Mucosa of descending colon (tissue), 3 donors: Measurements from ENCODE around the gene TAX1BP3. TPM values are rescaled to one million over a fixed set of nuclear protein-coding genes. Genes with fewer than 3 reads are reported as not detected.
A peak's percentile ranks its signal among the peaks of the same experiment; 100 is the strongest.

Experiments used
- ATAC-seq: fragments of 200-7000 bp; cut with Tn5 transposase; one replicate; pipeline ENCODE4 v1.9.1; 2020; ENCODE audit warnings: mild to moderate bottlenecking, moderate library complexity
- DNase-seq, 3 donors: peaks; one replicate each; pipeline ENCODE4 v3.0.0-alpha.2; 2020
- H3K36me3 ChIP-seq: fragments of 200-600 bp; one replicate; pipeline ENCODE4 v1.8.0; 2021; ENCODE audit warnings: low read depth, mild to moderate bottlenecking
- H3K4me1 ChIP-seq: fragments of 200-600 bp; one replicate; pipeline ENCODE4 v1.8.0; 2021; ENCODE audit warnings: low read depth, mild to moderate bottlenecking
- H3K4me3 ChIP-seq: fragments of 200-600 bp; one replicate; pipeline ENCODE4 v1.8.0; 2021; ENCODE audit warnings: mild to moderate bottlenecking
- H3K9me3 ChIP-seq: fragments of 200-600 bp; one replicate; pipeline ENCODE4 v1.8.0; 2021; ENCODE audit warnings: mild to moderate bottlenecking
- intact Hi-C, 2 donors: fragments of 100-400 bp; cut with DNase I in 1 of 2; cut with micrococcal nuclease in 1 of 2; formaldehyde crosslinking; loops; one replicate each; pipeline versions ENCODE4 v1.11.0 to v1.11.1; 2022; cut with DNase I, micrococcal nuclease
- total RNA-seq, 3 donors: library from RNA; stranded (reverse); fragmentation: NEBNext Ultra II Directional in 2 of 3; extraction: Animal tissue kit (Norgen Biotek cat#: 25700) in 2 of 3; gene quantifications; one replicate each; pipeline versions ENCODE4 v1.2.1 to v1.2.4, GENCODE V29; 2021 to 2023
- TF ChIP-seq, protein P1 (sequence below): fragments of 200-600 bp; IDR thresholded peaks from one replicate; pipeline ENCODE4 v1.8.0; 2022; ENCODE audit warnings: antibody characterized with exemption, mild to moderate bottlenecking
- donor health status: DM: no; HTN: no; CAD: no; lungs with moderate emphysema.
- donor health status: DM: no; HTN: no; CAD: no.
- donor health status: DM: no; HTN: yes; CAD: no.

The TAX1BP3 gene
- total RNA-seq, 3 donors from 2014 or later: 162 to 297 (median 197) TPM

DNA sequence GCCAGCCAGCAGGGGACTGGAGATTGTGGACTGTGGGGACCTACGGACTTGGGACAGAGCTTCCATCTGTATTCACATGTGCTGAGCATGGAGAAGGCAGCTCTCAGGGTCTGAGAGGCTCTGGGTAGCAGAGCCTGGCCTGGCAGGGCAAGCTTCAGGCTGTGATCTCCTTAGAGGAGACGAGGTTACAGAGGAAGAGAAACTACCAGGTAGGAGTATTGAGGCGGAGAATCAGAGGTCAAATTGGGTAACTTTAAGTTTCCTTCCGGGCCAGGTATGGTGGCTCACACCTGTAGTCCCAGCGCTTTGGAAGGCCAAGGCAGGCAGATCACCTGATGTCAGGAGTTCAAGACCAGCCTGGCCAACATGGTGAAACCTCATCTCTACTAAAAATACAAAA lies 23.1 kb downstream of the TAX1BP3 start:
- TF ChIP-seq, protein P1, sequence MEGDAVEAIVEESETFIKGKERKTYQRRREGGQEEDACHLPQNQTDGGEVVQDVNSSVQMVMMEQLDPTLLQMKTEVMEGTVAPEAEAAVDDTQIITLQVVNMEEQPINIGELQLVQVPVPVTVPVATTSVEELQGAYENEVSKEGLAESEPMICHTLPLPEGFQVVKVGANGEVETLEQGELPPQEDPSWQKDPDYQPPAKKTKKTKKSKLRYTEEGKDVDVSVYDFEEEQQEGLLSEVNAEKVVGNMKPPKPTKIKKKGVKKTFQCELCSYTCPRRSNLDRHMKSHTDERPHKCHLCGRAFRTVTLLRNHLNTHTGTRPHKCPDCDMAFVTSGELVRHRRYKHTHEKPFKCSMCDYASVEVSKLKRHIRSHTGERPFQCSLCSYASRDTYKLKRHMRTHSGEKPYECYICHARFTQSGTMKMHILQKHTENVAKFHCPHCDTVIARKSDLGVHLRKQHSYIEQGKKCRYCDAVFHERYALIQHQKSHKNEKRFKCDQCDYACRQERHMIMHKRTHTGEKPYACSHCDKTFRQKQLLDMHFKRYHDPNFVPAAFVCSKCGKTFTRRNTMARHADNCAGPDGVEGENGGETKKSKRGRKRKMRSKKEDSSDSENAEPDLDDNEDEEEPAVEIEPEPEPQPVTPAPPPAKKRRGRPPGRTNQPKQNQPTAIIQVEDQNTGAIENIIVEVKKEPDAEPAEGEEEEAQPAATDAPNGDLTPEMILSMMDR: no peak
- Histone ChIP-seq H3K4me1 (no peaks in the 10 kb centered on the region), H3K4me3 (no peak overlapping the region), H3K36me3 (no peaks in the 10 kb centered on the region), H3K9me3 (no peaks in the 10 kb centered on the region)
- intact Hi-C loops: no loop called here
- ATAC-seq (no peak), DNase-seq (no peak)

DNA sequence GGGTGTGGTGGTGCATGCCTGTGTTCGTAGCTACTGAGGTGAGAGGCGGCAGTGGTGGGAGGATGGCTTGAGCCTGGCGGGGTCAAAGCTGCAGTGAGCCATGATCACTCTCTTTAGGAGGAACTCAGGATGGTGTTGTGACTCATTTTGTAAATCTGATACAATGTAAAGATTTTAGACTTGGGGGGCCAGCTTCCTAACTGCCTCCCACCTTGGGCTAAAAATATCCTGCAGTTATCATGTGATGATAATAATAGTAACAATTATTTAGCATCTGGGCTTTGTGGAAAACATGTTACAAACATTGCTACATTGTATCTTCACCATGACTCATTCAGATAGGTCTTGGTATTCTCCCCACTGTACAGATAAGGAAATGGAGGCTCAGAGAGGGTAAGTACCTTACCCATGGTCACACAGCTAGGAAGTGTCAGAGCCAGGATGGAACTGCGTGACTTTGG lies 24.5 kb downstream of the TAX1BP3 start:
- H3K9me3 ChIP-seq: no peaks in the 10 kb centered on the region
- no peak overlapping the region for H3K4me3 ChIP-seq
- TF ChIP-seq, protein P1: no peak
- DNase-seq (no peak), ATAC-seq (no peak)
- intact Hi-C loops: no loop called here
- no peaks in the 10 kb centered on the region for H3K4me1 ChIP-seq
- no peaks in the 10 kb centered on the region for H3K36me3 ChIP-seq

DNA sequence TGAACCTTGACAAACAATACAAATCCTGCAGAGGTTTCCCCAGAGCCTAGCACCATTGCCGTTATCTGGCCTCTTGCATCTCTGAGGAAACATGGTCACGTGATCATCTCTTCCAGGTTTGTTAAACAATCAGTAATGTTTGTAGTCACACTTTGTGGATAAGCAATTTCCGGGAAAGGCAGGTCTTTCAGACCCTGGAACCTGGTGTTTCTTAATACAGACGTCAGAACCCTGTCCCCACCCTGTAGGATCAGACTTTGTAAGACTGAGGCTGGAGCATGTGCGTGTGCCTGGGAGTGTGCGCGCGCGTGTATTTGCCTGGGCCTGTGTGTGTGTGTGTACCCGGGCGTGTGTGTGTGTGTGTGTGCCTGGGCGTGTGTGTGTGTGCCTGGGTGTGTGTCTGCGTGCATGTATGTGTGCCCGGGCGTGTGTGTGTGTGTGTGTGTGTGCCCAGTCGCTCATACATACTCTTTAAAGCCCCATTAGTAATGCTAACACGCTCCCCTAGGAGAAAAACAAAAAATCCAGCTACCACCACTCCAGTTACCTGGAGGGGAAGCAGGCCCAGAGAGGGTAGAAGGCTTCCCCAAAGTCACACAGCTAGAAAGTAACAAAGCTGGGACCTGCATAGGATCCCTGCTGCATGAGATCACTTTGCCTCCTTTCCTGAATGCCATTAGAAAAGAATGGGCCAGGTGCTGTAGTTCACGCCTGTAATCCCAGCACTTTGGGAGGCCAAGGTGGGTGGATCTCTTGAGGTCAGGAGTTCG lies 26.5 kb downstream of the TAX1BP3 start:
- ATAC-seq (no peak), DNase-seq (no peak)
- Histone ChIP-seq H3K9me3 (no peaks in the 10 kb centered on the region), H3K4me1 (no peaks in the 10 kb centered on the region), H3K4me3 (no peak overlapping the region), H3K36me3 (no peaks in the 10 kb centered on the region)
- TF ChIP-seq, protein P1: no peak
- intact Hi-C loops: no loop called here

DNA sequence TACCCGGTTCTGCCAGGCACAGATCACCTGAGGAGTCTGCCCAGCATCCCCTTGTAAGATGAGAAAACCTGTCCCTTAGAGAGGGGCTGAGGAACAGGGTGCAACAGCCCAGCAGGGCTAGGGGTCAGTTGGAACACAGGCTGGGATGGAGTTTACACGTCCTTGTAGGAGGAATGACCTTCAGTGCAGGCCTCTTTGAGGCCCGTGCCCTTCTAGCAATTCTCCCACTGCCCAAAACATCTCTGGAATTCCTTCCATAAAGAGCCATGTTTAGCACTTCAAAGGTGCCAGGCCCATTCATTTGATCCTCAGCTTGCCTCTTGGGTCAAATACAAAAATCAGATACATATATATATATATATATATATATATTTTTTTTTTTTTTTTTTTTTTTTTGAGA lies 27.4 kb downstream of the TAX1BP3 start:
- intact Hi-C loops: no loop called here
- H3K36me3 ChIP-seq: no peaks in the 10 kb centered on the region
- no peaks in the 10 kb centered on the region for H3K9me3 ChIP-seq
- H3K4me1 ChIP-seq: no peaks in the 10 kb centered on the region
- TF ChIP-seq, protein P1: no peak
- DNase-seq: peak in 1 of 3 donors; percentile 4
- H3K4me3 ChIP-seq: no peak overlapping the region
- ATAC-seq: no peak

- no peak overlapping the region for H3K4me3 ChIP-seq
- intact Hi-C loops: no loop called here
- DNase-seq: peak in 1 of 3 donors; percentile 24
- no peaks in the 10 kb centered on the region for H3K36me3 ChIP-seq
- peaks cover 3% of the 10 kb centered on the region for H3K4me1 ChIP-seq
- H3K9me3 ChIP-seq: no peaks in the 10 kb centered on the region
- no peak for ATAC-seq
- TF ChIP-seq, protein P1: no peak
Observed at GRCh38 chr17:3639981-3640596, 28.3 kb downstream of the TAX1BP3 start.
